HL-60/S4 treated with phorbol 12-myristate 13-acetate at 8.2 ng/mL for 4 days and 3 days (cell line): ENCODE results near the gene SEMA5B.

Source experiments
- in situ Hi-C: fragments of 300-500 bp; cut with MboI; formaldehyde crosslinking; loops from 2 replicates; pipeline ENCODE4 v1.15.0; 2022; ENCODE audit warnings: low sequenced_read_pairs

SEMA5B gene

DNA sequence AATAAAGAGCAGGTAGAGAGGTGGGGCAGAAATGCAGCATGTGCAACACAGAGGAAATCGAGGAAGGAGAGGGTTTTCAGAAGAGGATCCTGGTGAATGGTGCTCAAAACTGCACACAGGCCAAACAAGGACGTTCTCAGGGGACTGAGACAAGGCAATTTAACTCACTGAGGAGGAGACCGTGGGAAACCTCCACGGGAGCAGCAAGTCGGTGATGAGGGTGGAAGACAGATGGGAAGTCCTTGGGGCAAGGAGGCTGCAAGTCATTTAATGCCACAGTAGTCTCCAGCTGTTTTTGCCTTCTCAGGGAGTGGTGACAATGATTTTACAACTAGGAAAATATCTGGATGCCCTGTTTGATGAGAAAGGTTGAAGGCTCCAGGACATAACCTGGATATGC is 27.8 kb upstream of the SEMA5B start:
- in situ Hi-C loops, result no loop called here

DNA sequence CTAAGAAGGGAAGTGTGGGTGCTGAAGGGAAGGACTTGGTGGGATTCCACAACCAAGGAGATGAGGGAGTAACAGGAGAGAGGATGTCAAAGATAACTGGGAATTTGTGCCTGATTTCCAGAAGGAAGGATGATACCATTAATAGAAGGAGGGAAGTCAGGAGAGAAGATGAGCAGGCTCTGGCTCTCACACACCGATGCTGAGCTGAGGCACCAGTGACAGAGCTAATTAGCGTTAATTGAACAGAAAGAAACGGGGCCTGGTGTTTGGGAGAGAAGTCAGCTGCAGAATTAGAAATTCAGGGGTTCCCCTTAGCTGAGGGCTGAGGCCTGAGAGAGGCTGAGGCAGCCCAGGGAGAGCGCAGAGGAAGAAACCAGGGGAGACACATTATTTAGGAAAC is 27.4 kb upstream of the SEMA5B start:
- in situ Hi-C loops, result no loop called here

DNA sequence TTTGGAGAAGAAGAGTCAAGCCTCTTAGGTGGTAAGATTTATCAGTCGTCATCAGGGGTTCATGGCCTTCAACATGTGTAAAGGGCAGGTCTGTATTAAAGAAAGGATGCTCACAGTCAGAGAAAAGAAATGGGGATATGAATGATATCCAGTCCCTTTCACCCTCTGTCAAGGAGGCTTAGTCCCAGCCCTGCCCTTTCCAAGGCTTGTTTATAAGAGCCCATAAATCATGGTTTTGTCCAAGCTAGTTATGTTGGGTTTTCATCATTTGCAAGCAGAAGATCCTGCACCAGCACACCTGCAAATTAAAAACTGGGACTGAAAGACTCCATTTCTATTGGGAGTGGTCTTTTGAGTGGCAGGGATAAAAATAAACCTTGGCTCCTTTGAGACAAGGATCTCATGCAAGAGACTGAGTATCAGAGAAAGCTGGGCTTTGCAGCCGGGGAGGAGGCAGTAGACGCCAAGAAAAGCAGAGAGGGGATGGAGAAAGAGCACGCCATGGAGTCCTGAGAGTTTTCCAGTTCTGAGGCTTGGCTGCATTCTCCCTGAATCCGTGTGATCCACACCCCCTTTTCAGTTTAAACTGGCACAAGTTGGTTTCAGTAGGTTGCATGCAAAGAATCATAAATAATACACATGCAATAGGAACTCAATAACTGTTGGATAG is 26.7 kb upstream of the SEMA5B start:
- in situ Hi-C loops, result no loop called here

DNA sequence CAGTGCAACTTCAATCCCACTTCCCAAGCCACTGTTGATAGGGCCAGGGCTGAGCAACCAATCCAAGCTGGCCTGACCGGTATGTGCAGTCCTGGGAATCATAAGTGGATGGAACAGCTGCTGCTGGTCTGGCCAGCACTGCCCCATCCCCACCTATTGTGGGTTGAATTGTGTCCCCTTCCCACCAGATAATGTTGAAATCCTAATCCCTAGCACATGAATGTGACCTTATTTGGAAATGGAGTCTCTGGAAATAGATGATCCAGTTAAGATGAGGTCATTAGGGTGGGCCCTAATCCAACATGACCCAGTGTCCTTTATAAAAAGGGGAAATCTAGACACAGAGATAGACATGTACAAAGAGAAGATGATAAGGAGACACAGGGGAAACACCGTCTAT is 25.5 kb upstream of the SEMA5B start:
- in situ Hi-C loops, result no loop called here

- in situ Hi-C loops, result no loop called here
Measured at GRCh38 chr3:123050666-123051065, 23.1 kb upstream of the SEMA5B start.

- in situ Hi-C loops, result no loop called here
Measured at GRCh38 chr3:123048480-123049237, 21.1 kb upstream of the SEMA5B start.

DNA sequence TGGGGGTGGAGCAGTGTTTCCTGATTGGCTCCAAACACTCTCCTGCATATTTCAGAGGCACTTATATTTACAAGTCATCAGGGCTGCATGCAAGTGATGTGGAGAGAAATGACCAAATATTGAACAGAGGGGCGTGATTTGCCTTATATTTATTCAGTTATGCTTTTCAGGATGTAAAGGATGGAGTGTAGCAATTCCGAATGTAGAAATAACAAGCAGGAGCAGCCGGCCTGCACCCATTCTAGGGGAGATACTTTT is 19.4 kb upstream of the SEMA5B start:
- in situ Hi-C loops, result no loop called here

GRCh38 chr3:123046262-123047061 is 18.9 kb upstream of the SEMA5B start:
- in situ Hi-C loops, result no loop called here

DNA sequence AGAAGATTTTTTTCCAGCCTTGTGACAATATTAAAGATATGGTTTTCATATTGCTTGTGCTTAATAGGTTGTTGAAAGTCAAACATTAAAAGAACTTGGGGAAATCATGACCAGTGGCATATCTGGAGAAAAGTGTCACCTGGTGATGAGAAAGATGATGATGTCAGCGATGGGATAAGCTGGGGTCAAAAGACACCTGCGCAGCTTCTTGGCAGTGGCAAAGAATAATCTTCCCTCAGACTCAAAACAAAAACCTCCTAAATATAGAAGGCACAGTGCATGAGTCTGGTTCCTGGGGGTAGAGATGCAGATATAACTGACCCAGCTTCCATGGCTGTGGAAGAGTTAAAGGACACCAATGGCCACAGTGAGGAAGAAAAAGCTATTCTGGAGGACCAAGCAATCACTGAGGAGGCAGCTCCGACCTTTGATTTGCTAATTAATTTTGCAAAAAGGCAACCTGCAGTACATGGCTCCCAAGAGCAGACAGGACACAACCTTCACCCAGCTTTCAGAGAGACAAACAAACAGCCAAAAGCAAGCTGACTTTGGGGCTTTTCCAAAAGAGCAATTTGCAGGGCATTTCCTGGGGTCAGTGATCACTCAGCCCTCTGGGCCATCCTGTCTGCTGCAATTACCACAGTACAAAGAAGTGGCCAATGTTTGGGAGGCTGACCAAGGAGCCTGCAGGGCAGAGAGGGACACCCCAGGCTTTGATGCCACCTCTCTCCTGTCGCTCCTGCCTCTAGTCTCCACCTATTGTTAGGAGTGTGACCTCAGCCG is 17.6 kb upstream of the SEMA5B start:
- in situ Hi-C loops, result no loop called here

- in situ Hi-C loops, result no loop called here
Measured at GRCh38 chr3:123042413-123042812, 14.8 kb upstream of the SEMA5B start.

- in situ Hi-C loops, result no loop called here
Measured at GRCh38 chr3:123039178-123039577, 11.6 kb upstream of the SEMA5B start.

- in situ Hi-C loops, result no loop called here
Measured at GRCh38 chr3:123038751-123039150, 11.2 kb upstream of the SEMA5B start.

- in situ Hi-C loops, result no loop called here
Measured at GRCh38 chr3:123037015-123037375, 9.4 kb upstream of the SEMA5B start.

- in situ Hi-C loops, result no loop called here
Measured at GRCh38 chr3:123036352-123037014, 8.9 kb upstream of the SEMA5B start.

GRCh38 chr3:123034996-123035395 is 7.4 kb upstream of the SEMA5B start:
- in situ Hi-C loops, result no loop called here

DNA sequence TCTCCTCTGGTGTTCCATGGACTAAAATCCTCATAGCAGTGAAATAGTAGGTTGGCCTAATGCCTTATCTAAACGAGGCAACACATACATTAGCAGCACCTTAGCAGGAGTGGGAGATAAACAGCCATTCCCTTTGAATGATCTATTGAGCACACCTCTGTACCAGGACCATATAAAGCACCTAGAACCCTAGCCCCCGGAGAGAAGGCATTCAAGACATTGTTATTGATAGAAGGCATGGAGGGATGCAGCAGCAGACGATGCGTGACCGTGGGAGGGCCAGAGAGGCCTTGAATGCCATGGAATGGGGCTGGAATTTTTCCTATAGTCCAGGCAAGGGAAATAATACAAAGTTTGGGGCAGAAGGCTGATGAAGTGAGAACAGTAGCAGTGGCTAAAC is 6.6 kb upstream of the SEMA5B start:
- in situ Hi-C loops, result no loop called here

DNA sequence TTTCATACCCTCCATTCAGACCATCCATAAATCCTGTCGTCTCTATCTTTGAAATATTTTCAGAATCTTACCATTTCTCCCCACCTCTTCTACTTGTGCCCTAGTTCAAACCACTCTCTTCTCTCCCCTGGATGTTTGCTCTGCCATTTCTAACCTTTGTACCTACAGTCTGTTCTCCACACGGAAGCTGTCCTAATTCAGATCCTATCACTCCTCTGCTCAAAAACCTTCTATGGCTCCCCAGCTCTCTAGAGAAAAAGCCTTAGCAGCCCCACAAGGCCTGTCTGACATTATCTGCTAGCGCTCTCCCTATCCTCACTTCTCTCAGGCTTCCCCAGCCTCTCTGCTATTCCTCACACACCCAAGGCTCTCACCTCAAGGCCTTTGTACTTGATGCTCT is 4.5 kb upstream of the SEMA5B start:
- in situ Hi-C loops, result no loop called here

DNA sequence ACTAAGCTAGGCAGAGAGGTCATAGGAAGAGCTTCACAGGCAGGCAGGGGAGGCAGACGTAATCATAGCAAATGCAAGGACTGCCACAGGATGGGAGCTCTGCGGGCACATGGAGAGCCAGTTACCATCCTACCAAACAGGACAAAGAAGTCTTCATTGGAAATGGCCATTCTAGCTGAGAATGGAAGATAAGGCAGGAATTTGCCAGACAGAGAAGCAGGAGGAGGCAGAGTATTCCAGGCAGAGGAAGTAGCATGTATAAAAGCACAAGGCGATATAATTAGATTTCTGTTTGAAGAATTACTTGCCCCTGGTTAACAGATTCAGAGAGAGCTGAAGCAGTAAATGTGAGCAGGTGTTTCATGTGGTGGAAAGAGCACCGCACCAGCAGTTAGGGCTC is 3.5 kb upstream of the SEMA5B start:
- in situ Hi-C loops, result no loop called here

- in situ Hi-C loops, result no loop called here
Measured at GRCh38 chr3:123028233-123028828, 768 bp upstream of the SEMA5B start.

DNA sequence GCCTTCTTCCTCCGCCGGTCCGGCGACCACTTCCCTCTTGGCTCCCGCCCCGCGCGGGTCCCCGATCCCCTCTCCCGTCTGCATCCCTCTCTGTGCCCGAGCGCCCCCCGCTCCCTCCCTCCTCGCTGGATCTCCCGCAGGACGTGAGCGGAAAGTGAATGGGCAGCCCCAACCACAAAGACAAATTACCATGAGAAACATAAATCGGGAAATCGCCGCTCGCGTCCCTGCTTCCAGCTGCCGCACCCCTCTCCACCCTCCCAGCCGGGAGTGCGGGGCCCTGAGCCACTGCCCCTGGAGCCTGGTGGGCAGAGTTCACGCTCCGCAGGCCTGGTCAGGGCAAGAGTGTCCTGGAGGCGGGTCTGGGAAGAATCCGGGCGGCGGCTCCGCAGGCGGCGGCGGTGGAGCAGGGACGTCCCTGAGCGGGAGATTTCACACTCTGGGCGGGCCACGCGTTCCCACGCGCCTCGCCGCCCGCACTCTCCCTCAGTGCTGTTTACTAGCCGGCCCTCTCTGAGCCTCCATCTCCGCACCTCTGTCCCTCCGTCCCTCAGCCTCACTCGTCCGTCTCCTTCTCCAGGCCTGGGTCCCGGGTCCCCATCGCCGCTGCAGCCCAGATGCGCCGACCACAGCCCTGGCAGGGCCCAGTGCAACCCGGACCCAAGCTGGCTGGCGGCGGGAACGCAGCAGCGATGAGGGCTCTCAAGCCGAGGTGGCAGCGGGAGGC is 835 bp downstream of the SEMA5B start:
- in situ Hi-C loops, result no loop called here
